Measurements from ENCODE around the gene TUBGCP4.

TUBGCP4 gene

DNA sequence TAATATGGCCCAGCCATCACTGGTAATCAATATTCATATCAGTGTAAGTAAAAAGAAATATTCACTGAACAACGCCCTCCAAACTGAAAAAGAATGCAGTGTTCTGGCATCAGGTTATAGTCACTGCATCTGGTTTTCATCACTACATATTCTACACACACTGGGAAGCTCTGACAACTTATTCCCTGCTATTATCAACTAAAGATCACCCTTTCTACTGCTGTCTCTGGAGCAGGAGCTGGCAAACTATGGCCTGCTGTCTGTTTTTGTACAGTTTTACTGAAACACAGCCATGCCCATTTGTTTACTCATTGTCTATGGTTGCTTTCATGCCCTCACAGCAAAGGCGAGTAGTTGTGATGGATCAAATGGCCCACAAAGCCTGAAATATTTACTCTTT is 35.3 kb downstream of the TUBGCP4 start:
- DNase-seq = no peak

DNA sequence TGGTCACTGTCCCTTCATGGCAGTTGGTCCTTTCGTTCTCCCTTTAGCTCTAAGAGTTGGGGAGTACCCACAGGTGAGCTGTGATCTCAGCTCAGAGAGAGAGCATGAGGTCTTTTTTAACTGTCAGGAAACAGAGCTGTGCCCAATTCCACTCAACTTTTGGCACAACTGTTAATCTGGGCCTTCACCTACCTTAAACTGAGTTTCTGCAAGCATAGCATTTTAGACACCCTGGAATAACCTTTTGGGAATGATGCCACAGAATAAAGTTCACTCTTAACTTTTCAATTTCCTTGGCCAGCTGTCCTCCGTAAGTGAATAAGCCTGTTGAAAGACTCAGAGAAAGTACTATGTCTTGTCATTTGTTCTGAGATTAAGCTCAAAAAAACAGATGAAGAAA is 35.9 kb downstream of the TUBGCP4 start:
- no peak for DNase-seq

DNA sequence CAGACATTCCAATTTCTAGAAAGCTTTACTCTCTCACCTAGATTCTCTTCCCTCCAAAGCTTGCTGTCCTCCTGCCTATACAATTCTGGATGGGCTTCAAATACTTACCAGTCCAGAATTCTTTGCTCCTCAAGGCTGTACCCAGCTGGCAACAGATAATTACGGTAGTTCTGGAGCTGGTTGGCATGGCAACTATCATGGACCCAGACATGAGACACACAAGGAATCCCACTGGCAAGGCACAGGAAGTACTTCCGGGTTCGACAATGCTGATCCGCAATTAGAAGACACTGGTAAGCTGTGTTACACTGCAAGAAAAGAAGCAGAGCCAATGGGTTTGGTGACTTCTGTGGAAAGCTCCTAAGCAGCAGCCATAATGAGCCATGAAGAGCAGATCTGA is 37.9 kb downstream of the TUBGCP4 start:
- no peak for DNase-seq

DNA sequence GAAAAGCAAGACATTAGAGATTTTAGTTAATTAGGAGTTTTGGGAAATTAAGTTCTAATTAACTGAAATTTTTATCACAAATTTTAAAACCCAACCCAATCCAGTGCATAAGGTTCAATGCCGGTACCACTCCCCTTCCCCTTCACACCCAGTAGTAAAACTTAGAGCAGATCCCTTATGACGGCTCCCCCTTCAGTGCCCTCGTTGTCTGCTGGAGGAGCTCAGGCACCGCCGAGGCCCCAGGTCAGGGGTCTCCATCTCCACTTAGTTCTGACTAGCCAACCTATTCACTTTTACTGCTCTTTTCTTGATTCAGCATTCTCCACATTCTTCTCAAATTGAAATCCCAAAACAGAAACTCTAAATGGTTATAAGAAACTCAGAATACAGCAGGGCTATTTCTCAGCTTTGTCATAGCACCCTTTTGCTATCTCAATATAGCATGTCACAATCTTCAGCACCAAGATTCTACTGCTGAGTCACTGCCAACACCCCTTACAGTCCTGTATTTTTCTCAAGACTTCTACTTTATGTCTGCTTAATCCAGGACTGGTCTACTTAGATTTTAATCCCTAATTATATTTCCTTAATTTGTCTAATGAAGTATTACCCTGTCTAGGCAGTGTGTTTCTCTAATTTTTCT is 39.8 kb downstream of the TUBGCP4 start:
- no peak for DNase-seq

DNA sequence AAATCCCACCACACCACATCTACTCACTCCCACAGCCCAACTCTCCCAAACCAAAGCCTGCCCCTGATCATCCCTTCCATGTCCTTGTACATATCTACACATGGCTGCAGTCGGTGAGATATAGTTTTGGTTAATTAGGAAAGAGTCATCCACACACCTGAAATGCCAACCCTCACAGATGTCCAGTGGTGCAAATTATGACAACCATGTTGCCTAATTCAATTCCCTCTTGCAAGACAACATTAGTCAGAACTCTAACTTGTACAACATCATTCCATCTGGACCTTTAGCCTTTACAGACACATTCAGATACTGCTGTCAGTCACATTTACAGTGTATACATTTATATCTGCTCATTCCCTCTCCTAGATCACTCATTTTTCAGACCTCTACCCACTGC is 41.2 kb downstream of the TUBGCP4 start:
- no peak for DNase-seq

DNA sequence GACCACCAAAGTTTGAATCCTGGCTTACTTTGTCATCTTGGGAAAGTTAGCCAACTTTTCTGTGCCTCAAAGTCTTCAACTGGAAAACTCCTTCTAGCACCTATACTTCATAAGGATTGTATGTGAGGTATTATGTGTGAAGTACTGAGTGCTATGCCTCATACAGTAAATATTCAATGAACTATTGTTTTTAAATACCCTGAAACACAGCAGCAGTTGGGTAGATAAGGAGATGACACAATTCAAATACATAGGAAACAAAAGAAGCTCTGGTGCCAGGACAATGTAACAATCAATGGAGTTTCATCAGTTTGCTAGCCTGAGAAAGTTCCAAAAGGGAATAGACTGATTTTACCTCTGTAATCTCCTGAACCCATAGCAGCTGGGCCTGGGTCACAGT is 43.3 kb downstream of the TUBGCP4 start:
- DNase-seq = no peak

DNA sequence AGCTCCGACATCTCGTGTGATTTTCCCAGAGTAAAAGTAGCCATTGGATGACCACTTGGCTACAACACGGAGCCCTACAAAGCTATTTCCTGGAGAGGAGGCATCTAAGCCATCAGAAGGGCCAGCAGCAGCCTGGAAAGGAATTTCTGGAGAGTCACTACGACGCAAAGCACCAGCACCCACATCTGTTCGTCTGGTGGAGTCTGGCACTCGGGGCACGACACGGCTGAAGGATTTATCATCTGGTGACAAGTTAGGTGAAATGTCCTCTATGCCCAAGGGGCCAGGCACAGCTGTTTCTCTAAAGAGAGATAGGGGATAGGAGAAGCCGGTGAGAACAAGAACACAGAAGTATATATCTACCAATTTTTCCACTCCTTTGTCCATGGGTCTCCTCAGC is 49.5 kb downstream of the TUBGCP4 start:
- DNase-seq = no peak

DNA sequence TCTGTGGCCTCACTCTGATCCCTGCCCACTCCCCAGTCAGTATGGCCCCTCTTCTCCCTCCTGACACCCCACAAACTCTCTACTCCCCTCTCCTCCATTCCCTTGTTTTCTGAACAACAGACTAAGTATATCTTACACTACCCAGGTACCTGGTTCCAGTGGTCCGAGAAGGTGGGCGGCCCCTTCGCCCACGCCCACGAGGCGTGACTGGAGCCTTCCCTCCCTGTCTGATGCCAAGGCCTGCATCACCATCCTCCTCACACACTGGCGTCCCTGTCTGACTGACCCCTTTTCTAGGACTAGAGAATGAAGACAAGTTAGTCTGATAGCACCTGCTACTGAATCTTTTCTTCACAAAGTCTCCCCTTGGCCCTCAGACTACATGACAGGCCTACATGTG is 50.0 kb downstream of the TUBGCP4 start:
- no peak for DNase-seq

DNA sequence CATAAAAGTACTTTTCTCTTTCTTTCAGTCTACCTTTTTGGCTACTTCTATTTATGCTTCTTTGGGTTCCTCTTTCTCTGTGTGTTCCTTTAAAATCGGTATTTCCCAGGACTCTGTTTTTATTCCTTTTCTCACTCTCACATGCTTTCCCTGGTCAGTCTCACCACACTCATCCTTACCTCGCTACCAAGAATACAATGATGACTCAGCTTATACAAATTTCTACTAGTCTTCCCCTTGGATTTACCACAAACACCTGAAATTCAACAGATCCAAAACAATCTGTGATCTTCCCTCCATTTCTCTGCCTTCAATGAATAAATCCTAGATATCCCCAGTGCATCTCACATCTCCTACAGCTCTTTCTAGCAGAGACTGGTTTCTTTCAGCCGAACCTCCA is 52.9 kb downstream of the TUBGCP4 start:
- no peak for DNase-seq

DNA sequence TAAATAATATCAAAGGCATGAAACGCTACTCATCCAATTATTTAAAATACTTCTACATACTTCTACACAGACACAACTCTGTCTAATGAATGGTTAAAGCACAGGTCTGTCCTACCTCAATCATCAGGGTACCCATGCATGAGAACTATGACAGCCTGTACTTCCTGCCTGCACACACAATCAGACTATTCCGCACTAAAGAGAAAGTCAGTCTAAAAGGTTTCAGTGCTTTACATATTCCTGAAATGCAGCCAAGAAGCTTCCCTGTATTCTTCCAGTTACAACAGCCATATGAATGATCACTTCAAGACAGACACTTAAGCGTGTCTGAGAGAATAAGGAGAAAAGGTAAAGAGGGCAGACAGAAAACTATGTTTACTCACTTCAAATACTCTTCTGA is 58.8 kb downstream of the TUBGCP4 start:
- DNase-seq = no peak

DNA sequence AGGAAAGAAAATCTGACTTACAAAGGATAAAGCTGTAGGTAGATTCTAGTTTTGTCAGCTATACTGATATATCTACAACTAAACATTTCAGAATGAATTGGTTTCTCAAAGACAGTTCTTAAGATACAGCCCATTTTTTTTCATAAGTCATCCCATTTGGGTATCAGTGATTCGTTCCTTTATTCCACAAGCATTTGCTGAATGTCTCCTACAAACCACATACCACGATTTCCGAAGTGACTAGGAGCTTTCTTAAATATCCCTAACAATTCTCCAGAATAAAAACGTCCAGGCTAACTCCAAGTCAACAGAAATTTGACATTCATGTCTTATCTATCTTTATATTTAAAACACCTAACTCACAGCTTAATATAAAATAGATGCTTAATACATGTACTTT is 62.3 kb downstream of the TUBGCP4 start:
- no peak for DNase-seq

DNA sequence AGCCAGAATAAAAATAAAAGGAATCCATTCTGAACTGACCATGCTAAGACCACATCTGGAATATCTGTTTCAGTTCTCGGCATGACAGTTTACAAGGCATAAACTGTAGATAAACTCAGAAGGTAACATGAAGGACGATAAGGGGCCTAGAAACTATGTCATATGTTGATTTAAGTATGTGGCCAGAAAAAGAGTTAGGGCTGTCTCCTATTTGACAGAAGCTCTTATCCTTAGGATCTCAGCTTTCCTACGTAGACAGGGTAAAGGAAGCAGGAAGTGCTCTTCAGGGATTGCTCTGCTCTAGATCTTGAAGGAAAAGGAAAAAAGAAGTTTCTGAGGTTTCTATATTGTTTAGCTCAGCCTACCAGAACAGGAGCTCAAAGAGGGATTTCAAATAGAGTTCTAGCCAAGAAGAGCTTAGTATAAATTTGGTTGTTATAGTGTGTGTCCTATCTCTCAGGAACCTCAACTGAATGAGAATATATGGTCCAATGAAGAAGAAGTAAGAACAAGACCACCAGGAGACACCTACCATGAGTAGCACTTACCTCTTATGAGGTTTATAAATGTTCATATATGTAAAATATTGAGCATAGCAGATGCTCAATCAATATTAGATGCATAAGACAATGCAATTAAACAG is 62.9 kb downstream of the TUBGCP4 start:
- no peak for DNase-seq

DNA sequence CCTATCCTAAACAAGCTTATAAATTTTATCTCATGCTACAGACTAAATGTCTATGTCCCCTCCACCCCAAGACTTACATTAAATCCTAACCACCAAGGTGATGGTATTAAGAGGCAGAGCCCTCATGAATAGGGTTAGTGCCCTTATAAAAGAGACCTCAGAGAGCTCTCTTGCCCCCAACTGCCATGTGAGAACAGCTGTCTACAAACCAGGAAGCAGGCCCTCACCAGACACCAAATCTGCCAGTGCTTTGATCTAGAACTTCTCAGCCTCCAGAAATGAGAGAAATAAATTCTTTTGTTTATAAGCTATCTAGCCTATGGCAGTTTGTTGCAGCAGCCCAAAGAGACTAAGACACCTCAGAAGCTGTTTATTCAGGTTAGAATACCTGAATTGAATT is 63.5 kb downstream of the TUBGCP4 start:
- DNase-seq = no peak

DNA sequence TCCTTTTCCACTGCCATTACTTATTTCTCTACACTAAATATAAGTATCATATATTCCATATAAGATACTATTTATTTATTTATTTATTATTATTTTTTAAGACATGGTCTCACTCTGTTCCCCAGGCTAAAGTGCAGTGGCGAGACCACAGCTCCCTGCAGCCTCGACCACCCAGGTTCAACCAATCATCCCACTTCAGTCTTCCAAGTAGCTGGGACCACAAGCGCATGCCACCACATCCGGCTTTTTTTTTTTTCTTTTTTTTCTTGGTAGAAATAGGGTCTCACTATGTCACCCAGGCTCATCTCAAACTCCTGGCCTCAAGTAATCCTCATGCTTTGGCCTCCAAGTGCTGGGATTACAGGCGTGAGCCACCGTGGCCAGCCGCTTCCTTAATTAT is 65.5 kb downstream of the TUBGCP4 start:
- no peak for DNase-seq

DNA sequence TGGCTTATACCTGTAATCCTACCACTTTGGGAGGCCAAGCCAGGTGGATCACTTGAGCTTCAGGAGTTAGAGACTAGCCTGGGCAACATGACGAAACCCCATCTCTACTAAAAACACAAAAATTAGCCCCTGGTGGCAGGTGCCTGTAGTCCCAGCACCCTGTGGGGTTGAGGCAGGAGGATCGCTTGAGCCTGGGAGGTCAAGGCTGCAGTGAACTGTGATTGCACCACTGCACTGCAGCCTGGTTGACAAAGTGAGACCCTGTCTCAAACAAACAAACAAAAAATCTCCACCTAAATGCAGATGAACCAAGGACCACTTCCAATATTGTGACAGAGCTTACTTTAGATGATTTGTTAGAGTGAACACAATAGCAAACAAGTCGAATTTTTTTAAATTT is 68.4 kb downstream of the TUBGCP4 start:
- no peak for DNase-seq

DNA sequence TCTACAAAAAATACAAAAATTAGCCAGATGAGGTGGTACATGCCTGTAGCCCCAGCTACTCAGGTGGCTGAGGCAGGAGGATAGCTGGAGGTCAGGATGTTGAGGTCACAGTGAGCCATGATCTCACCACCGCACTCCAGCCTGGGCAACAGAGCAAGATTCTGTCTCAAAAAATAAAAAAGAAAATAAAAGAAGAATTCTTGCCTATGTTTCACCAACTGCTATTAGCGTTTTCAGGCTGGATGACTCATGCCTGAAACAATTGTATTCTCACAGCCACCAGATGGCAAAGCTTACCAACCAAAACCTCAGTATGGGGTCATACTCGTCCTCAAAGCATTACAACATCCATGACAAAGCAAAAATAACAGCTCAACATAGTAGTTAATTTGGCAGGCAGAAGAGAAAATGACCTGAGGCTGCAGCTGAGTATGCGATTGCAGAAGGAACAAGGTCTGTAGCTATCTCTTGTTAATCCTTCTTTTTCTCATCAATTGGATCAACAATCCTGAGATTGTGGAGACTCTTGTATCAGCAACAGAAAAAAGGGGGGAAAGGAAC is 69.9 kb downstream of the TUBGCP4 start:
- no peak for DNase-seq

DNA sequence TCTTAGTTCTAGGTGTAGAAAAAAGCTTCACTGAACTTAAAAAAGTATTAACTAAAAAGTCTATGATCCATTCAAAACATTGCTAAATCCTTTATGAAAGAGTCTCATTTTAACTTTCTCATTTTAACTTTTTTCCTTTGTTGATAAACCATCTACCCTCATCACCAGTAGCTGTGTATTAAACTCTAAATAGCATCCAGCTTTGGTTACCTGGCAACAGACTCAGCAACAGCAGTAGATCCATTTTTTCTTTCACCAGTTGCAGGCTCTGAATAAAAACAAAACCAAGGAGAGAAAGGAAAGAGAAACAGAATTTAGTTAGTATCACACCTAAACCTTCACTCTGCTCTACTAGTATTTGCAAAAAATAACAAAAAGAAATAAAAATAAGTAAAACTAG is 70.4 kb downstream of the TUBGCP4 start:
- no peak for DNase-seq

DNA sequence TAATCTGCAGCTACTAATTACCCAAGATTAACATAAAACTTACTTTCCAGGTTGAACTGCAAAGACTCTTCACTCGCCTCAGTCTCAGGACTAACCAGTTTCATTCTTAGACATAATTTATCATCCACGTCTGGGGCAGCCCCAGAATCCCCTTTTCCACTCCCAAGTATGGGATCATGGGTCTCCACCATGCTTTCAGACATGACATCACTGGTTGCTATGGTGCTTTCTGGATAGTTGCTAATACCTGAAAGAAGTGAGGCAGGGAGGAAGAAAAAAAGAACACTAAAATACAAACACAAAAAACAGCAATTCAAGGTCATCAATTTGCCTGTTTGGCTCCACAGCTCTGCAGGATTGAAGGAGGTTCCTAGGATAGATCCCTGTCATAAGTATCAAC is 75.4 kb downstream of the TUBGCP4 start:
- no peak for DNase-seq

DNA sequence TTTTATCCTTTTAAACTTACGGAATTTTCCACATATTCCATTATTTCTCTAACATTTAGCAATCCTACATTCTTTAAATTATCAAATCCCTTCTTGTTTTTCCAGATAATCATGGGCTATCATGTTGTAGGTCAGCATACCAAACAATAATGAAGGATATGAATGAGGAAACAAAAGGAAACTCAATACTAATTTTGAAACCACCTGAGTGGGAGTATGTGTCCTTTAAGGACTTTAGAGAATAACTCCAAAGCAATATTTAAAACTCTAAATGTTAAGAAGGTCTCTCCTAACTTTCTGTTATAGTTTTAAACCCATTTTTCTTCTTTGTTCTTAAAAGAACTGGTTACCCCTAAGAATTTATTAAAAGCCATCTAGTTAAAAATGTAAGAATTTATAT is 79.1 kb downstream of the TUBGCP4 start:
- no peak for DNase-seq
